T-helper 9 cell (primary cell): ENCODE measurements around the gene COX8C.
"Not testable (repeated sequence)": the region's sequence is repeated elsewhere in the genome, so short reads cannot be mapped to it uniquely, and the experiment has no call there.

Source experiments
- DNase-seq: peaks from one replicate; pipeline ENCODE4 v3.0.0-alpha.2; 2020

COX8C gene

GRCh38 chr14:93375673-93376156 lies 28.7 kb downstream of the COX8C start:
- no peak for DNase-seq

DNA sequence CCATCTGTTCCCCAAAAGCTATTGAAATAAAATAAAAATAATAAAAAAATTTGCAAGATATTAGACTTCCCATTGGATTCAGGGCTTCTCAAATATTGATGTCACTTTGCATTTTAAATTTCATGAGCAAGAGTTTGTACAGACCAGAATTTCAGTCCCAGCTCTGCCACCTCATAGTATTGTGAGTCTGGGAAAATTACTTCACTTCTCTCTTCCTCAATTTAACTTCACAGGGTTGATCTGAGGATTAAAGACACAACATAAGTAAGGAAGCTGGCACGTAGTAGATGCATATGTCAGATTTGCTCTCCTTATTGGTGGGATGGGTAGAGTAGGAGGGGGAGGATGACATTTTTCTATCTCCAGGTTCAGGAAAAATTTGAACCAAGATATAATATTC lies 32.8 kb downstream of the COX8C start:
- DNase-seq: no peak

- no peak for DNase-seq
These were observed 34.7 kb downstream of the COX8C start for GRCh38 chr14:93381644-93382043.

GRCh38 chr14:93384256-93384655 lies 37.3 kb downstream of the COX8C start:
- not testable (repeated sequence) for DNase-seq

DNA sequence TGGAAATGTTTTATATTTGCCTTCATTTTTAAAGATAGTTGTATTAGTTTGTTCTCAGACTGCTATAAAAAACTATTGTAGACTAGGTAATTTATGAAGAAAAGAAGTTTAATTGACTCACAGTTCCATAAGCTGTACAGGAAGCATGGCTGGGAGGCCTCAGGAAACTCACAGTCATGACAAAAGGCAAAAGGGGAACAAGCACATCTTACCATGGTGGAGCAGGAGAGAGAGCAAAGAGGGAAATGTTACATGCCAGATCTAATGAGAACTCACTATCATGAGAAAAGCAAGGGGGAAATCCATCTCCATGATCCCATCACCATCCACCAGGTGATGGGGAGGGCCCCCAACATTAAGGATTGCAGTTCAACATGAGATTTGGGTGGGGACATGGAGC lies 48.2 kb downstream of the COX8C start:
- DNase-seq: no peak

GRCh38 chr14:93396456-93396855 lies 49.5 kb downstream of the COX8C start:
- no peak for DNase-seq
